DOHH2 (cell line): ENCODE measurements around the gene RMP24.

Source experiments
- CTCF ChIP-seq: fragments of 200-600 bp; sonication (generic); IDR thresholded peaks from one replicate; pipeline ENCODE4 v1.5.1; 2014; ENCODE audit warnings: antibody characterized with exemption, mild to moderate bottlenecking, low read depth, low read length; ENCODE audit not compliant: poor library complexity, severe bottlenecking
- EZH2phosphoT487 ChIP-seq: fragments of 200-600 bp; sonication (generic); IDR thresholded peaks from 2 replicates; pipeline ENCODE4 v1.6.1; 2017; ENCODE audit warnings: borderline replicate concordance, mild to moderate bottlenecking, antibody characterized with exemption, low read length, moderate library complexity, mixed read lengths

- no peak for TF ChIP-seq CTCF
- TF ChIP-seq EZH2phosphoT487: no peak
These were observed 23.4 kb upstream of the RMP24 start for GRCh38 chr18:35949090-35949489.
